ENCODE results near the gene PC.
"Not testable (repeated sequence)": the region's sequence is repeated elsewhere in the genome, so short reads cannot be mapped to it uniquely, and the experiment has no call there.

The PC gene

DNA sequence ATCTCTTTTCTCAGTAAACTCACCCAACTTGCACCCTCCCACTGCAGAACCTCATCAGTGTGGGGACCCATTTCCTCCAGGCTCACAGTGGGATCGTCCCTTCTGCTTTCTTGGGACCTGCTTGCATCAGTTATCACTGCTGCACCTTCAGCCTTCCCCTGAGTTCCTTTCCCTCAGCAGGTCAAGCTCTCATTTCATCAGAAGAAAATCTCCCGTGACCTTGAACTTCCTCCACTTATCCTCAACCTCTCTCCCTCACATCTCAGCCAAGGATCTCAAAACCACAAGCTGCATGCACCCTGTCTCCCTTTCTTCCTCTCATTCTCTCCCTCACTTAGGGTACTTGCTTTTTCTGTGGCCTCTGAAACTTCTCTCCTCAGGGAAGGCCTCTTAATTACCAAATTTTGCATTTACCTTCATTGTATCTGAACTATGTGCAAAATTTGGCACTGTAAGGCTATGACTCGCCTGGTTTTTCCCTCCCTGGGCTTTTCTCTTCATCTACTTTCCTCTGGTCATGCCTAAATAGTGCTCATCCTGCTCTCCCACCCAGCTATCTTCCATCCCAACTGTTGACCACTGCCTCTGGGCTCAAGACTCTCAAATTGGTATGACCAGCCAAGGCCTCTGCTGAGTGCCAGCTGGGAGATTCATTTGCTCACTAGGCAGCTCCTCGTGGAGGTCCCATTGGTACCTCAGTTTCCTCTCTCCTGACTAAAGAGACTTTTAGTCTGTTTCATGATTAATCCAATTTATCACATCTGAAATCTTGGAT, 117.7 kb downstream of the PC start:
- no peak for DNase-seq

DNA sequence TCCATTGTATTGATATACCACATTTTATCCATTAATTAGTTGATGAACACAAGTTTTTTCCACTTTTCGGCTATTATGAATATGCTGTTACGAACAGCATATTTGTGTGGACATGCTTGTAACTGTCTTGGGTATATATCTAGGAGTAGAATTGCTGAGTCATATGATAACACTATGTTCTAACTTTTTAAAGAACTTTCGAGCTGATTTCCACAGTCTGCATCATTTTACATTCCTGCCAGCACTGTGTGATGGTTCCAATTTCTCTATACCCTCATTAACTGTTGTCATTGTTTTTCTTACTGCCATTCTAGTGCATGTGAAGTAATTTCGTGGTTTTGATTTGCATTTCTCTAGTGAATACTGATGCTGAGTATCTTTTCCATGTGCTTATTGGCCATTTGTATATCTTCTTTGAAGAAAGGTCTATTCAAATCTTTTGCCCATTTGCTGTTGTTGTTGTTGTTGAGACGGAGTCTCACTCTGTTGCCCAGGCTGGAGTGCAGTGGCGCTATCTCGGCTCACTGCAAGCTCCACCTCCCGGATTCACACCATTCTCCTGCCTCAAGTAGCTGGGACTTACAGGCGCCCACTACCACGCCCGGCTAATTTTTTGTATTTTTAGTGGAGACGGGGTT, 122.3 kb downstream of the PC start:
- no peak for DNase-seq

DNA sequence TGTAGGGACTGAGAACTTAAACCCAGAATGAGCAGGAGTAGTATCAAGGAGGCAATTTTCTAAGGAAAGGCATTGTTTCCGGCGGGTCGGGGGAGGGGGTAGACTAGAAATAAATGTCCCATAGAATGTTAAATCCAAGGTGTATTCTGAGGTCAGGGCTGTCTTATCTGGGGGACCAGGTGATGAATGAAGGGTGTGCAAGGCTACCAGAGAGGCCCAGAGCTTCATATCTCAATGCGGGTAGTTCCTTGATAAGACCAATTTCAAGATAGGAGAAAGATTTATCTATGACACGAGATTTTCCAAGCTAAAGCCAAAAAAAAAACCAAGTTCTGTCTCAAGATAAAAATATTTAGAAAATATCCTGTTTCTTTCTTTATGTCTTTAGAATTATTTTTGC, 123.2 kb downstream of the PC start:
- no peak for DNase-seq

DNA sequence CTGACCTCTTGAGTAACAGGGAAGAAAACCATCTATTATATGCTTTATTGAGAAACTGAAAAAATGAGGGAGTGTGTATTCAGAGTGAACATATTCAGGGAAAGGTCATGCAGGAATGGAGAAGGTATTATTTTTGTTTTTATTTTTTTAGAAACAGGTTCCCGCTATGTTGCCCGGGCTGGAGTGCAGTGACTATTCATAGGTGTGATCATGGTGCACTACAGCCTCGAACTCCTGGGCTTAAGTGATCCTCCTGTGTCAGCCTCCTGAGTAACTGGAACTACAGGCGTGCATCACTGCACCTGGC, 123.7 kb downstream of the PC start:
- DNase-seq, result no peak

DNA sequence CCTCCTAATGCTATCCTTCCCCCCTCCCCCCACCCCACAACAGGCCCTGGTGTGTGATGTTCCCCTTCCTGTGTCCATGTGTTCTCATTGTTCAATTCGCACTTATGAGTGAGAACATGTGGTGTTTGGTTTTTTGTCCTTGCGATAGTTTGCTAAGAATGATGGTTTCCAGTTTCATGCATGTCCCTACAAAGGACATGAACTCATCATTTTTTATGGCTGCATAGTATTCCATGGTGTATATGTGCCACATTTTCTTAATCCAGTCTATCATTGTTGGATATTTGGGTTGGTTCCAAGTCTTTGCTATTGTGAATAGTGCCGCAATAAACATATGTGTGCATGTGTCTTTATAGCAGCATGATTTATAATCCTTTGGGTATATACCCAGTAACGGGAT, 133.6 kb downstream of the PC start:
- DNase-seq, result not testable (repeated sequence)

DNA sequence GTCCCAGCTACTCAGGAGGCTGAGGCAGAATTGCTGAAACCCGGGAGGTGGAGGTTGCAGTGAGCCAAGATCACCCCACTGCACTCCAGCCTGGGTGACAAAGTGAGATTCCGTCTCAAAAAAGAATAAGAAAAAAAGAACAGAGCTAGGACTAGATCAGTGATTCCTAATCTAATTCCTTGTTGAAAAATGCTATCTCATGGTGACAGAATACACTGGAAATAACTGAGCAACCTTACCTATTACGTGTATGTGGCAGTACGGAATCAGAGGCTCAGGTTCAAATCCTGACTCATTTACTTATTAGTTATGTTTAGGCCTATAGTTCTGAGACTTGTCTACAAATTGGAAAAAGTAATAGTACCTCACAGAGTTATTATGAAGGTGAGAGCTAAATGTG, 134.5 kb downstream of the PC start:
- DNase-seq, result no peak

DNA sequence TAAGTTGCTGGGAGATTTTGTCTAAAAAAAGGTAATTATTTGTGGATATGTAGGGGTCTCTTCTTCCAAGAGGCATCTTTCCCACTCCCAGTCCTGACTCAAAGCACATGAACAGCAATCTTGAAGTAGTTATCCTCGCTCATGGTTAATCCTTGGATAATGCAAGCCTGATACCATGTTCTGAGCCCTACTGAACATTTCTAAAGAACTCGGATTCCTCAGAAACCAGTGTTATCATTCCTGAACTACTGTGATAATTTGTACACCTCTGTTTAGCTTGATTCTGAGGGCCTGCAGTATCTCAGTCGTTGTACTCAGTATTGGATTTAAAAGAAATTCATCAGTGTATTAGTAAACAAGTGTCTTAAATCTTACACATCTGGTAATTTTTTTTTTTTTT, 137.3 kb downstream of the PC start:
- no peak for DNase-seq

DNA sequence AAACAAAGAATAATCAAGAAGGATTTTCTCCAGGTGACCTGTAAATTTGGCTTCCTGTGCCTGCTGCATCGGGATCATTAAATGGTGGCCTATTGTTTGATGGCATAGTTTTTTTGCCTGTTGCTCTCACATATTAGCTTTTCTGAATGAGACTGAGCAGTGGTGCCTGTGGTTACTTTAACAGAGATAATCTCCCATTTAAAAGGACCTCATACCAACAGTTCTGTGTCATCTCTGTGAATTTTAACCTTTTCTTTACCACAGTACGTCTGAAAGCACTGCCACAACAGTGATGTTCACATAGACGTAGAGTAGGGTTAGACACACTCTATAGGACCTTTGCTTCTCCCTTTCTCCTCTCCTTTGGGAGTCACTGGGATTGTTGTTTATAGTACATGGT, 137.8 kb downstream of the PC start:
- no peak for DNase-seq

DNA sequence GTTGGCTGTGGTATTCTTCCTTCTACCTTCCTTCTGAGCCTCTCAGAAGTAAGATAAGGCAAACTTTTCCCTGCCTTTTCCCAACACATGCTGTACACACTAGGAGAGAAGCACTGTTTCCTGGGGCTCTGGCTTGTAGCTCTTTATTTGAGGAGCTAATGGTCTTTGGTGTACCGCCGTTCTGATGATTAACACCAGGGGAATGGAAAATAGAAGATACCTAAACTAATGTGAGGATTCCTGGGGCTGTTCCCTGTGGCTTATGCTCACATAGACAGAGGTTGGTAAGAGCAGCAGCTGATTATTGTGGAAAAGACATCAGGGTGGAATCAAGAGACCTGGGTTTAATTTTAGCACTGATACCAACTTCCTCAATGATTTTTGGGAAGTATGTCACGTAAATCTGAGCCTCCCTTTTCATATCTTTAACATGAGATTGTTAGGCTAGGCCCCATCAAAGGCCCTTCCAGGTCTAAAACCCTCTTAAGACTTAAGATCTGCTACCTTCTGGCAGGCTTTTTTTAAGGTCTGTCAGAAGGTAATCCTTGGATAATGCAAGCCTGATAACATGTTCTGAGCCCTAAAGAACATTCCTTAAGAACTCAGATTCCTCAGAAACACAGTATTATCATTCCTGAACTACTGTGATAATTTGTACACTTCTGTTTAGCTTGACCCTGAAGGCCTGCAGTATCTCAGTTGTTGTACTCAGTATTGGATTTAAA, 139.8 kb downstream of the PC start:
- no peak for DNase-seq

DNA sequence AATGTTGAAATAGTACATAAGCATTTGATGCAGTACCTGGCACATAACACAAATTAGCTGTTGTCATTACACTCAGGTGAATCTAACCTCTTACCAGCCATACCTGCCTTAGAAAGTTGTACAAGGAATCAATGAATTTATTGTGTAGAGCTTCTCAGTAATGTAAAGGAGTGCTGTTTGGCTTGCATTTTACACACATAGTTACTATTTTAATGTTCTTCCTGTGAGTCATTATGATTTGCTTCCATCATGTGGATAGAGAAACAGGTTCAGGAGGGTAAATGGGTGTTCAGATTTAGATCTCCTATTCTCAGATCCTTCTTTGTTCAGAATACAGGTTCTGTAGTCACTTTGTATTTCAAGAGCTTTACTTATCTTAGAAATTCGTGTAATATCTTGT, 142.5 kb downstream of the PC start:
- DNase-seq, result no peak

DNA sequence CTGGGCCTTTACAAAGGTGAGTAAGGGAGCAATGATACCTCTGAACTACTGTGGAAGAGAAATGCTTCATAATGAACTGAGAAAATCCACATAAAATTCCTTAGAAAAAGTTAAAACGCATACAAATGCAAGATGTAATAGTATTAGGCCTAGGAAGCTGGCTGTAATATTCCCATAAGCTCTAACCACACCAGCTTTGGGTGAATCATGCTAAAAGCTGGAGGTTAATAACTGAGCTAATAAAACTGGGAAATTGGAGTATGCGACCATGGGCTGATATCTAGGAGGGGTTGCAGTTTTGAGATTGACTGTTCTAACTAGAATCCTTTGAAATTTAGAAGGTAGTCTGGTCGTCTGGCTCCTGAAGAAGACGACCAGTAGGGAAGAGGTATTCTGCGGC, 143.5 kb downstream of the PC start:
- DNase-seq, result no peak

DNA sequence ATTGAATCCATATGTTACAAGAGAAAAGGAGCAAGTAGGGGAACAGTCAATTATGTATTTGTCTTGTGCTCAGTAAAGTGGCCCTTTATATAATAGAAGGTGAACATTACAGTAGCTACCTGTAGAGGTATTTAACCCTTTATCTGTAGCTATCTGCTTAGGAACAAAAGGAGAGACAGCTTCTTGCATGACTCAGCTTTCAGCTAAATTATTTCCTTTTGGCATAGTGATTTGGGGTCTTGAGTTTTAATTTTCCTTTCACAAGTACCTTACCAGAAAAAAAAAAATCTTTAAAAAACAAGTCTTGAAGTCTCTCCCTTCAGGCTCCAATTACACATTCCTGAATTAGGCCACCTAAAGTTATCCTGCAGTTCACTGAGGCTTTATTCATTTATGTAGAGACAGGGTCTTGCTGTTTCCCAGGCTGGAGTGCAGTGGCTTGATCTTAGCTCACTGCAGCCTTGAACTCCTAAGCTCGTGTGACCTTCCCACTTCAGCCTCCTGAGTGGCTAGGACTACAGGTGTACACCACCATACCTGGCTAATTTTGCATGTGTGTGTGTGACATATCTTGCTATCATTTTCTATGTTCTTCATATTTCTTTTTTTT, 147.5 kb downstream of the PC start:
- DNase-seq, result no peak

DNA sequence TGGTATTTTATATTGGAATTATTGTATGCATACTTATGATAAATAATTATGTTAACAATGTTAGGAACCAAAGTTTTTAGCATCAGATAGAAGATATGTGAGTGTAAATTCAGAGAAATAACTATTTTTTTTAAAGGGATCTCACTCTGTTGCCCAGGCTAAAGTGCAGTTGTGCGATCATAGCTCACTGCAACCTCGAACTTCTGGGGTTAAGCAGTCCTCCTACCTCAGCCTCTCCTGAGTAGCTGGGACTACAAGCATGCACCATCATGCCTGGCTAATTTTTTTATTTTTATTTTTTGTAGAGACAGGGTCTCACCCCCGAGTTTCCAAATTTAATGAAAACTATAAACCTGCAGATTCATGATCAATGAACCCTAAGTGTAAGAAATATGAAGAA, 148.6 kb downstream of the PC start:
- DNase-seq, result no peak

DNA sequence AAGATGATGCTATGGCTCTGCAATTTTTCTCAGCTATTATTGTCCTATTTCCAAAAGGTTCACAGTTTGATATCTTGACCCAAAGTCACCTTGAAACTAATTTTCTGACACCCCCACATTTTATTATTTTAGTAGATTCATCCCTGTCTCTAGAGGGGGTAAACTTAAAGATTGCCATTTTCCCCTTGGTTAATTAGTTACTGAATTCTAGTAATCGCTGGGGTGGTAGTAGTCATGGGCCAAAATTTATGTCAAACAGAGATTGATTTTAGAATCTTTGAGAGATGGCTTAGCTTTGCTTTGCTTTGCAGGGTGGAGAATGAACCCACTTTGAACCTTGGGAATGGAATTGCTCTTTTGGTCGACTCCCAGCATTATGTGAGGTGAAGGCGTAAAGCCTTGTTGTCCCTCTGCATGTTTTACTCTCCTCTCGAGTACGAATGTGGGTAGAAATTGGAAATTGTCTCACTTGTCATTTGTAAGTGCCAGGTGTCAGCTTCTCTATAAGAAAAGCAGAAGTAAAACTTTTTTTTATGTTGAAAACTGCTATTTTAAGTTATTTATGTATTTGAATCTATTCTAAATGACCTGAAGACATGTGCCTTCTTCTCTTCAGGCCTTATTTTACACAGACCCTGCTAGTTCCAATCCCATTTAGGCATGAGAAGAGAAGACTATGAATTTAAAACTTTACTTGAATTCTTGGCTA, 157.3 kb downstream of the PC start:
- no peak for DNase-seq

DNA sequence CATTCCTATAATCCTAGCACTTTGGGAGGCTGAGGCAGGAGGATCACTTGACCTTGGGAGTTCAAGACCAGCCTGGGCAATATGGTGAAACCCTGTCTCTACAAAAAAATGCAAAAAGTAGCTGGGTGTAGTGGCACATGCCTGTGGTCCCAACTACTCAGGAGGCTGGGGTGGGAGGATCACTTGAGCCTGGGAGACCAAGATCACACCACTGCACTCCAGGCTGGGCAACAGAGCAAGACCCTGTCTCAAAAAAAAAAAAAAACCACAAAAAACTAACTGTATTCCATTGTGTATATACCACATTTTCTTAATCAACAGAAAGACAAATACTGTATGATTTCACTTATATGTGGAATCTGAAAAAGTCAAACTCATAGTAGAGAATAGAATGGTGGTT, 158.4 kb downstream of the PC start:
- not testable (repeated sequence) for DNase-seq

Measured in left hindlimb (tissue), 1 donor.